A673 (cell line): ENCODE data around the gene AKAP6. TPM values are rescaled to one million over a fixed set of nuclear protein-coding genes. Genes with fewer than 3 reads are reported as not detected.

Experiments
- BruUV-seq: library from RNA; stranded (reverse); fragments of 400-500 nt; replicated peaks from 2 replicates; lab custom pipeline; 2021; lab: Mats Ljungman, UMichigan
- CTCF ChIA-PET: fragments of 300-600 bp; sonication (Branson Sonifier 250); formaldehyde crosslinking; loops from one replicate; lab custom pipeline; 2022; ENCODE audit warnings: antibody characterized with exemption; lab: Charles Lee
- POLR2A ChIA-PET: fragments of 300-600 bp; sonication (Branson Sonifier 250); formaldehyde crosslinking; loops from one replicate; lab custom pipeline; 2022; ENCODE audit warnings: antibody characterized with exemption; ENCODE audit not compliant: low non-redundant PET; lab: Charles Lee
- DNase-seq: peaks from one replicate; pipeline ENCODE4 v3.0.0-alpha.2; 2015; ENCODE audit warnings: low spot score
- H3K27ac ChIP-seq: fragments of 200-600 bp; sonication (generic); 2 replicates; pipeline ENCODE4 v1.5.1; 2016; ENCODE audit warnings: mixed run types, low read depth, mild to moderate bottlenecking, mixed read lengths, antibody characterized with exemption, low read length; ENCODE audit not compliant: poor library complexity, severe bottlenecking
- H3K27me3 ChIP-seq: fragments of 200-600 bp; sonication (generic); replicated peaks from 2 replicates; pipeline ENCODE4 v1.6.1; 2017; ENCODE audit warnings: mixed run types, low read depth, mild to moderate bottlenecking, mixed read lengths, antibody characterized with exemption, low read length; ENCODE audit not compliant: insufficient read depth, poor library complexity
- H3K36me3 ChIP-seq: fragments of 200-600 bp; sonication (generic); 2 replicates; pipeline ENCODE4 v1.6.1; 2016; ENCODE audit warnings: mixed run types, mild to moderate bottlenecking, mixed read lengths, antibody characterized with exemption, low read length; ENCODE audit not compliant: insufficient read depth, poor library complexity, severe bottlenecking
- H3K4me1 ChIP-seq: fragments of 200-600 bp; sonication (generic); 2 replicates; pipeline ENCODE4 v1.6.1; 2017; ENCODE audit warnings: mixed run types, mild to moderate bottlenecking, mixed read lengths, antibody characterized with exemption, low read length; ENCODE audit not compliant: insufficient read depth, poor library complexity, severe bottlenecking
- H3K4me3 ChIP-seq: fragments of 200-600 bp; sonication (generic); 2 replicates; pipeline ENCODE4 v1.5.1; 2016; ENCODE audit warnings: low read depth, mixed run types, mild to moderate bottlenecking, mixed read lengths, low read length; ENCODE audit not compliant: poor library complexity, severe bottlenecking
- H3K9me3 ChIP-seq: fragments of 200-600 bp; sonication (generic); 2 replicates; pipeline ENCODE4 v1.6.1; 2016; ENCODE audit warnings: mixed run types, low read depth, mild to moderate bottlenecking, mixed read lengths, antibody characterized with exemption, low read length; ENCODE audit not compliant: poor library complexity, severe bottlenecking
- CTCF ChIP-seq: fragments of 300-800, 200-600 bp; sonication (generic); conservative IDR thresholded peaks from 2 replicates; pipeline ENCODE4 v1.5.1; 2017; ENCODE audit warnings: low read depth, mild to moderate bottlenecking, antibody characterized with exemption, low read length, moderate library complexity, mixed read lengths
- EZH2 ChIP-seq: fragments of 200-600 bp; sonication (generic); IDR thresholded peaks from 2 replicates; pipeline ENCODE4 v1.6.1; 2017; ENCODE audit warnings: borderline replicate concordance, low read depth, mild to moderate bottlenecking, mixed read lengths, antibody characterized with exemption, low read length; ENCODE audit not compliant: poor library complexity, severe bottlenecking
- intact Hi-C: fragments of 100-400 bp; cut with micrococcal nuclease; formaldehyde crosslinking; loops from one replicate; pipeline ENCODE4 v1.10.0; 2022; ENCODE audit not compliant: unreplicated experiment
- total RNA-seq: library from RNA; stranded (reverse); gene quantifications from 2 replicates; pipeline ENCODE4 v1.2.3, GENCODE V29; 2021

Gene AKAP6
- total RNA-seq, 1 experiment from 2014 or later: 0.73 TPM

GRCh38 chr14:32825058-32825457, 496.0 kb downstream of the AKAP6 start:
- DNase-seq: no peak
- CTCF ChIA-PET: no interaction called here
- H3K4me1 ChIP-seq: peaks cover 12% of the 10 kb centered on the region
- no peak overlapping the region for H3K27ac ChIP-seq
- TF ChIP-seq CTCF: no peak
- no peak for TF ChIP-seq EZH2
- intact Hi-C loops: no loop called here
- H3K4me3 ChIP-seq: no peak overlapping the region
- no peaks in the 10 kb centered on the region for H3K9me3 ChIP-seq
- BruUV-seq: no TSS peak
- no peaks in the 10 kb centered on the region for H3K36me3 ChIP-seq
- H3K27me3 ChIP-seq: no peaks in the 10 kb centered on the region
- POLR2A ChIA-PET: no interaction called here

GRCh38 chr14:32826404-32827082, 497.4 kb downstream of the AKAP6 start:
- H3K9me3 ChIP-seq: no peaks in the 10 kb centered on the region
- H3K36me3 ChIP-seq: no peaks in the 10 kb centered on the region
- CTCF ChIA-PET: interaction anchor here (0.6 kb wide), 1 partner anchor 238 kb away, joined by 3 read pairs; no protein-coding TSS in a partner anchor
- TF ChIP-seq EZH2: no peak
- TF ChIP-seq CTCF: peak; percentile 53
- peak; percentile 71 for DNase-seq
- intact Hi-C loops: loop anchor here (2.0 kb wide), 2 partner anchors 112 to 240 kb away; no protein-coding TSS in a partner anchor
- H3K4me3 ChIP-seq: no peak overlapping the region
- H3K27me3 ChIP-seq: no peaks in the 10 kb centered on the region
- H3K4me1 ChIP-seq: peaks cover 13% of the 10 kb centered on the region
- no peak overlapping the region for H3K27ac ChIP-seq
- POLR2A ChIA-PET: no interaction called here
- no TSS peak for BruUV-seq

- Histone ChIP-seq H3K4me3 (no peak overlapping the region), H3K27me3 (no peaks in the 10 kb centered on the region), H3K36me3 (no peaks in the 10 kb centered on the region), H3K4me1 (peaks cover 19% of the 10 kb centered on the region), H3K9me3 (no peaks in the 10 kb centered on the region), H3K27ac (no peak overlapping the region)
- DNase-seq: no peak
- intact Hi-C loops: loop anchor here (2.0 kb wide), 2 partner anchors 113 to 241 kb away; no protein-coding TSS in a partner anchor
- TF ChIP-seq CTCF (no peak), EZH2 (no peak)
- POLR2A ChIA-PET: no interaction called here
- BruUV-seq: no TSS peak
- CTCF ChIA-PET: no interaction called here
Observed at GRCh38 chr14:32827514-32827913, 498.4 kb downstream of the AKAP6 start.
